Measurements from ENCODE around the gene SLC36A3. TPM values are rescaled to one million over a fixed set of nuclear protein-coding genes. Genes with fewer than 3 reads are reported as not detected.

Gene SLC36A3
- total and polyA plus RNA-seq, 2 of the 4 experiments (the other 2 are of a cell fraction): not detected

- TF ChIP-seq RCOR1 (IDR thresholded peaks at IDR 0.05; ENCODE audit: insufficient replicate concordance, low read length) (no peak), NFE2L2 (IDR thresholded peaks at IDR 0.05; ENCODE audit: low read depth, low read length) (no peak), MAFK (IDR thresholded peaks at IDR 0.05; ENCODE audit: low read depth, low read length) (no peak)
Measured at GRCh38 chr5:151252762-151253604, 50.6 kb downstream of the SLC36A3 start, which contains the start of gene GM2A (continued).

- H3K27me3 ChIP-seq (ENCODE audit: control insufficient read depth, insufficient read depth, low read length): peaks cover 17% of the 10 kb centered on the region
- no peaks in the 10 kb centered on the region for H3K9me3 ChIP-seq (ENCODE audit: control insufficient read depth, insufficient read depth, low read length)
- H2BK20ac ChIP-seq (ENCODE audit: low read depth, low read length): no peak overlapping the region
- ChIA-PET POLR2A (ENCODE audit: unreplicated experiment) (no interaction called here), CTCF (interaction anchor here (0.5 to 2.0 kb wide), 3 partner anchors 13 to 691 kb away, joined by 3 to 8 read pairs (median 3); partner anchors contain the start of gene SMIM3)
- no peak overlapping the region for H4K8ac ChIP-seq (ENCODE audit: low read depth in 2 of 2, low read length in 2 of 2)
- in situ Hi-C loops (cut with MboI; ENCODE audit: low sequenced_read_pairs) (no loop called here), intact Hi-C loops (cut with micrococcal nuclease) (loop anchor here (2.0 to 5.0 kb wide), 2 partner anchors 449 to 521 kb away; no protein-coding TSS in a partner anchor), dilution Hi-C loops (cut with HindIII; ENCODE audit: low sequenced_read_pairs, unreplicated experiment) (no loop called here)
- WGBS, 2 experiments (ENCODE audit: extremely low coverage in 2 of 2, insufficient read length in 1 of 2): no CpG with 5 or more reads among the region's 4 CpGs
- no peak overlapping the region for H3K9ac ChIP-seq (ENCODE audit: low read depth, low read length)
- H3K23ac ChIP-seq (ENCODE audit: low read depth, low read length): 0 out of 2 replicates have a peak overlapping the region, but pooled peaks have one; percentile 59
- no peak overlapping the region for H2BK15ac ChIP-seq (ENCODE audit: low read depth, low read length)
- no peak overlapping the region for H2BK120ac ChIP-seq (ENCODE audit: low read depth, low read length)
- H3K36me3 ChIP-seq (ENCODE audit: control insufficient read depth, insufficient read depth, low read length): no peaks in the 10 kb centered on the region
- H2BK5ac ChIP-seq (ENCODE audit: low read depth, low read length, poor library complexity, severe bottlenecking): no peak overlapping the region
- no peak overlapping the region for H3K56ac ChIP-seq (ENCODE audit: extremely low read depth, insufficient read depth, low read length)
- H2AK9ac ChIP-seq (replicated peaks; ENCODE audit: low read depth, low read length, poor library complexity): no peak overlapping the region
- no peaks in the 10 kb centered on the region for H3K4me1 ChIP-seq (ENCODE audit: control insufficient read depth, insufficient read depth, low read length)
- no peak overlapping the region for H3K27ac ChIP-seq (ENCODE audit: insufficient read depth, low read length)
- H4K20me1 ChIP-seq (ENCODE audit: insufficient read depth, low read length): no peaks in the 10 kb centered on the region
- DNase-seq (no peak), ATAC-seq (ENCODE audit: low read depth) (no peak)
- no peak overlapping the region for H3K18ac ChIP-seq (ENCODE audit: low read depth, low read length)
- H3K4me2 ChIP-seq (ENCODE audit: low read depth, low read length): no peak overlapping the region
- H4K5ac ChIP-seq (ENCODE audit: low read depth, low read length): no peak overlapping the region
- H3K14ac ChIP-seq (replicated peaks; ENCODE audit: low read depth, low read length): no peak overlapping the region
- H3K4ac ChIP-seq (ENCODE audit: low read depth, low read length): no peak overlapping the region
- no peak overlapping the region for H3K4me3 ChIP-seq (ENCODE audit: insufficient read depth, low read depth, low read length)
- H3K9me1 ChIP-seq (ENCODE audit: insufficient read depth, low read length): peaks cover 3% of the 10 kb centered on the region; the same call in 1 of the 2 replicates
- no peak overlapping the region for H2AK5ac ChIP-seq (ENCODE audit: low read depth, low read length)
- H4K91ac ChIP-seq (ENCODE audit: insufficient read depth, low read depth, low read length): no peak overlapping the region
- no peak overlapping the region for H2AFZ ChIP-seq (replicated peaks; ENCODE audit: low read length, poor library complexity)
- no TSS peak for BruUV-seq (replicated peaks)
- peaks cover 0 to 5% of the 10 kb centered on the region in 2 experiments; a peak in 2 of 4 replicates for H3K79me1 ChIP-seq (ENCODE audit: low read depth in 1 of 2, low read length in 2 of 2)
- no peak for TF ChIP-seq USF2 (IDR thresholded peaks at IDR 0.05; ENCODE audit: low read depth, low read length)
- TF ChIP-seq RFX5 (IDR thresholded peaks at IDR 0.05; ENCODE audit: low read depth, low read length): no peak
- no peak for TF ChIP-seq MAZ (IDR thresholded peaks at IDR 0.05; ENCODE audit: borderline replicate concordance, low read depth, low read length)
- TF ChIP-seq RCOR1 (IDR thresholded peaks at IDR 0.05; ENCODE audit: insufficient replicate concordance, low read length): no peak
- TF ChIP-seq BHLHE40 (IDR thresholded peaks at IDR 0.05; ENCODE audit: low read depth, low read length): no peak
- no peak for TF ChIP-seq RAD21 (IDR thresholded peaks at IDR 0.05; ENCODE audit: low read length)
- no peak for TF ChIP-seq POLR2A (IDR thresholded peaks at IDR 0.05; ENCODE audit: low read depth, low read length)
- no peak for TF ChIP-seq FOS (IDR thresholded peaks at IDR 0.05; ENCODE audit: low read depth, low read length)
- TF ChIP-seq MAFK (IDR thresholded peaks at IDR 0.05; ENCODE audit: low read depth, low read length): no peak
- TF ChIP-seq CEBPB (IDR thresholded peaks at IDR 0.05; ENCODE audit: low read depth, low read length): no peak
- no peak for TF ChIP-seq CTCF (conservative IDR thresholded peaks at IDR 0.05; ENCODE audit: low read depth, low read length)
- no peak for TF ChIP-seq CHD1 (IDR thresholded peaks at IDR 0.05; ENCODE audit: low read depth, low read length)
- no peak for TF ChIP-seq NFE2L2 (IDR thresholded peaks at IDR 0.05; ENCODE audit: low read depth, low read length)
- TF ChIP-seq SMC3 (IDR thresholded peaks at IDR 0.05; ENCODE audit: low read depth, low read length): no peak
Measured at GRCh38 chr5:151251621-151252020, 51.9 kb downstream of the SLC36A3 start.

All from IMR-90 (cell line).